ENCODE measurements around the gene DAAM1.

Gene DAAM1

DNA sequence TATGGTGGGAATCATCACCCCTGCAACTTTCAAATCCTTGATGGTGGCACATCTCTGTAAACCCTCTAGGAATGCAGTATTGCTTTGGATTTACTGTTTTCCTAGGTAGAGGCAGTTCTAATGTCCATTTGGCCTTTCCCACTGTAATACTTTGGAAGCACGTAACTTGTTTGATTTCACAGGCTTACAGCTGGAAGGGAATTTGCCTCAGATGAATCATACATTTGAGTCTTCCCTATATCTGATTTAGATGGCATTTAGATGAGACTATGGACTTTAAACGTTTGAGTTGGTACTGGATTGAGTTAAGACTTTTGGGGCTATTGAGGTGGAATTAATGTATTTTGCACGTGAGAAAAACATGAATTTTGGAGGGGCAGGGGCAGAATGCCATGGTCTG lies 35.9 kb downstream of the DAAM1 start:
- ATAC-seq = no peak

GRCh38 chr14:59225281-59225680 lies 36.8 kb downstream of the DAAM1 start:
- no peak for ATAC-seq

DNA sequence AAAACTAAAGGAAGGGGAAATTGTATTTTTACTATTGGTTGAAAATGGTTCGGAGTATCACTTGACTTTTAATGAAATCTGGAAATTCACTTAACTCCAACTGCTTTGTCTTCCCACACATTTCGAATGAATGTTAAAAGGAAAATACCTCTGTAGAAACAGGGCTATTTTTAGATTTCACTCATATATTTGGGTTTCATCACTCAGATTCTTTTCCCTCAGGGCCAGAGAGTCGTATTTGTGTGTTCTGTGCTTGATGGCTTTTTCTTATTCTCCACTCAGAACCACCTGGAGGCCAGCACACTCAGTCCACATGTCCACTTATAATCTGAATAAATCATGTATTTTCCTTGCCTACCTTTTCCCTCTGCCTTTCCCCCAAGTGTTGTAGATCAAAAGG lies 40.0 kb downstream of the DAAM1 start:
- ATAC-seq = no peak

GRCh38 chr14:59229653-59230406 lies 41.4 kb downstream of the DAAM1 start:
- no peak for ATAC-seq

DNA sequence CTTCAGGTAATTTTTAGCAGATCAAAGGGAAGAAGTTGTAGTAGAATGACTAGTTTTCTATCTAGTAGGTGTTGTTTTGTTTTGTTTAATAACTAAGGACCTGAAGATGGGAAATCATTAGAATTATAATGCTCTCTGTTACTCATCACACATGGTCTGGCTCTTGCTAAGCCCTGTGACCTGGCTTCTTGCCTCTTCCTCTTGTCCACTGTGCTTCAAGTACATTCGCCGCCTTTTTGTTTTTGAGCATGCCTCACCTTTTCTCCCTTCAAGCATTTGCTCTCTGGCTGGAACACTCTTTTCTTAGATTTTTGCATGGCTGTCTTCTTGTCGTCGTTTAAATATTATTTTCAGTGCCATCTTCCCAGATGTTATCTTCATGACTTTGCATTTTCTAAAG lies 47.7 kb downstream of the DAAM1 start:
- ATAC-seq = no peak

DNA sequence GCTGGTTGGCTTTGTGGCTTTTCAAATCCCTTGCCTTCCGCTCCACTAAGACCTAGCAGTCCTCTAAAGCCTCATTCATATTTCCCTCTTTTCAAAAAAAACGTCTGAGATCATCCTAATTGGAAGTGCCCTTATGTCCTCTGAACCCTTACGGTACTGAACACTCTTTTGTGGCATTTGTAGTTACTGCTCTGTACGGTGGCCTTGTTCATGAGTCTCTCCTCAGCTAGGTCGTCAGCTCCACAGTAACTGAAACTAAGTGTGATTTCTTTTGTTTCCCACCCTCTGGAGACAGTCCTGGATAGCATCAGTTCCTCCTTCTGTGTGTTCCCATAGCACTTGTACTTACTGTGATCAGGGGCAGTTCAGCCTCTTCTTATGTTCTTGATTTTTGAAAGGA lies 49.7 kb downstream of the DAAM1 start:
- no peak for ATAC-seq

DNA sequence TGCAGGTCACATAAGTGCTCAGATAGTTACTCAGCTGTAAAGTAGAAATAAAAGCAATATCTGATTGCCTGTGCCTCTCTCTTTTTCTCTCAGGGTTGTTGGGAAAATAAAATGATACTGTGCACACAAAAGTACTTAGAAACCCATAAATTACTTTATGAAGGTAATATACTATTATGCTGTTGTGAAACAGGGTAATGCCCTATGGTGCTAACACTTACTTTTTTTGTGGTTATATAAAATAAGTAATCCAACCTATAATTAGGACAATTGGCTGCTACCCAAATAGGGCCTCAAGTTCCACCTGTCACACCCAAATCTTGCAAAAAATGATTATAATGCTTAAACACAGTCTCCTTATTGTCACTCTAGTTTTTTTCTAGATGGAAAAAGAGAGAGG lies 50.6 kb downstream of the DAAM1 start:
- ATAC-seq = no peak

DNA sequence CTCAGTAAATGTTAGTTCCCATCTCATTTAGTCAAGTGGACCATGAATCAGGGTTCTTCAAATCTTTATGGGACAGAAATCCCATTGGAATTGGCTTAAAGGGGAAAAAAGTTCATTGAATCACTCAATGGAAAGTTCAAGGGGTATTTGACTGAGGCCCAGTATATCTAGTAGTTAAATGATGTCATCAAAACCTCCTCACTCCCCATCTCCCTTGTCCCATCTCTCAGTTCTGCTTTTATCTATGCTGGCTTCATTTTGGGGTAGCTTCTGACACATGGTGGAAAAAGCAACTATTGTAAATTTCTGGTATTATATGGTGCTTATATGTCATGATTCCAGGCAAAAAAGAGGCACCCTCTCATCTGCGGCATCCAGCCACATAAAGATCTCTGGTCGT lies 51.9 kb downstream of the DAAM1 start:
- no peak for ATAC-seq

GRCh38 chr14:59241121-59241520 lies 52.7 kb downstream of the DAAM1 start:
- no peak for ATAC-seq

DNA sequence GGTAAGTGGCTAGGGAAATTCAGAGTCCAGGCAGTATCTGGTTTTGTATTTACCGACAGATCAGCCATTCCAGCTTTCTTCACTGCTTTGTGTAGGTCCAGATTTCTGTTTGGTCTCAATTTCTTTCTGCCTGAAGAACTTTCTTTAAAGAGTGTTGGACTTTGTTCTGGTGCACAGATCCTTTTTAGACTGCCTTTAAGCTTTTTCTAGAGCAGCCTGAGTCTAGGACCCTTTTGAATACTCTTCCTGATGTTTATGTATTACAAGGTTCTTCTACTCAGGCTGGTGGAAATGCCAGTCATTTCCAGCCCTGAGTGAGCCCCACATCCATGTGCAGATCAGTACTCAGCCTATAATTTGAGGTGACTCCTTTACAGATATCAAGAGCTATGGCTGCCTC lies 54.7 kb downstream of the DAAM1 start:
- no peak for ATAC-seq

DNA sequence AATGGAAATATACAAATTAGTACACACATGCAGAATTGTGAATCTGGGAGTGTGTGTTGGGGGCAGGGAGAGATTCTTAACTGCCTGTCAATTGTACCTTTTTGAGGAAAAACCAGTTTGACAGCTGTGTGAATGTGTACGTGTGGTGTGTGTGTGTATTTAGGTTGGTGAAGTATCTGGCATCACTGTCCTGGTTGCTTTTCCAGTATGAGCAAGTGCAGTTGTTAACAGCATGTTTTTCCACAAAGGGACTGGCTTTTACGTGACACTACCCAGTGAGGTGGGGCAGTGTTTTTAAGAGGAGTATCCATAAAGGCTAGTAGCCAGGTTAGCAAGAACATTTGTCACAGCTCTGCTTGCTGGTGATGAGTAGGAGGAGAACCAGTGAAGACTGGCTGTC lies 56.1 kb downstream of the DAAM1 start:
- ATAC-seq = no peak

DNA sequence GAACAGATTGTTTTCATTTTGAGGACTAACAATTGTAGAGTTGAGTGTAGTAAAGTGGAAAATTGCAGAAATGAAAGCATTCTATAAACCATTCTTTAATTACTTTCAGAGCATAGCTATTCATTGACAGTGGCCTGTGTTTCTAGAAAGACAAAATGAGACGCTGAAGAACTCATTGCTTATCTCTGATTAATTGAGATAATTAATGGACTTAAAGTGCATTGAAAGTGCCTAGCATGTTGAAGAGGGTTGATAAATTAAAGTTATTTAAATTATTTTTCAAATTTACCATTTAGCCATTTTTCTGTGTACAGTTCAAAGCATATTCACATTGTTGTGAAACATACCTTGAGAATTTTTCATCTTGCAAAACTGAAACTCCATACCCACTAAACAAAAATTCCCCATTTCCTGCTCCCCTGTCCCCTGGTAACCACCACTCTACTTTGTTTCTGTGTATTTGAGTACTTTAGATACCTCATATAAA lies 57.4 kb downstream of the DAAM1 start:
- ATAC-seq = no peak

DNA sequence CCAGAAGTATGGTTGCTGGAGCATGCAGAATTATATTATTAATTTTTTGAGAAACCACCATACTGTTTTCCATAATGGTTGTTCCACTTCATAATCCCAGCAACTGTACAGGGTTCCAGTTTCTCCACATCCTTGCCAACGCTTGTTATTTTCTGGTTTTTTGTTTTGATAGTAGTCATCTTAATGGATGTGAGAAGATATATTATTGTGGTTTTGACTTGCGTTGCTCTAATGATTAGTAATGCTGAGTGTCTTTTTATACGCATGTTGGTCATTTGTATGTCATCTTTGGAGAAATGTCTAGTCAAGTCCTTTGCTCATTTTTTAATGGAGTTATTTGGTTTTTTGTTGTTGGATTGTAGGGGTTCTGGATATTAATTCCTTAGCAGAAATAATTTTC lies 58.1 kb downstream of the DAAM1 start:
- ATAC-seq = no peak

- no peak for ATAC-seq
Measured at GRCh38 chr14:59247801-59248584, 59.5 kb downstream of the DAAM1 start.

DNA sequence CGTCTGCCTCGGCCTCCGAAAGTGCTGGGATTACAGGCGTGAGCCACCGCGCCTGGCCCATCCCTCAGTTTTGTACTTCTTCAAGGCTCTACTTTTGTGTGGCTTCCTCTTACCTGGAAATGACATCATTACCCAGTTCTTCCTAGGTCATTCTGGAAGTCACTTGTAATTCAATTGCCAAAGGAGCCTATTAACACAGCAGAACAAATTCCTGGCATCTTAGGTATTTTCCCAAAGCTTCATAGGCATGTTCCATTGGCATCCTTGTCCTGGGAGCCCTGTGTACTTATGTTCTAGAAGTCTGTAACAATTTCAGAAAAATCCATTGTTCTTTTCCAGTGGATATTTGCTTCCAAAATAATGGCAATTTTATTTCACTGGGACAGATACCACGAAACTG lies 60.6 kb downstream of the DAAM1 start:
- ATAC-seq = no peak

DNA sequence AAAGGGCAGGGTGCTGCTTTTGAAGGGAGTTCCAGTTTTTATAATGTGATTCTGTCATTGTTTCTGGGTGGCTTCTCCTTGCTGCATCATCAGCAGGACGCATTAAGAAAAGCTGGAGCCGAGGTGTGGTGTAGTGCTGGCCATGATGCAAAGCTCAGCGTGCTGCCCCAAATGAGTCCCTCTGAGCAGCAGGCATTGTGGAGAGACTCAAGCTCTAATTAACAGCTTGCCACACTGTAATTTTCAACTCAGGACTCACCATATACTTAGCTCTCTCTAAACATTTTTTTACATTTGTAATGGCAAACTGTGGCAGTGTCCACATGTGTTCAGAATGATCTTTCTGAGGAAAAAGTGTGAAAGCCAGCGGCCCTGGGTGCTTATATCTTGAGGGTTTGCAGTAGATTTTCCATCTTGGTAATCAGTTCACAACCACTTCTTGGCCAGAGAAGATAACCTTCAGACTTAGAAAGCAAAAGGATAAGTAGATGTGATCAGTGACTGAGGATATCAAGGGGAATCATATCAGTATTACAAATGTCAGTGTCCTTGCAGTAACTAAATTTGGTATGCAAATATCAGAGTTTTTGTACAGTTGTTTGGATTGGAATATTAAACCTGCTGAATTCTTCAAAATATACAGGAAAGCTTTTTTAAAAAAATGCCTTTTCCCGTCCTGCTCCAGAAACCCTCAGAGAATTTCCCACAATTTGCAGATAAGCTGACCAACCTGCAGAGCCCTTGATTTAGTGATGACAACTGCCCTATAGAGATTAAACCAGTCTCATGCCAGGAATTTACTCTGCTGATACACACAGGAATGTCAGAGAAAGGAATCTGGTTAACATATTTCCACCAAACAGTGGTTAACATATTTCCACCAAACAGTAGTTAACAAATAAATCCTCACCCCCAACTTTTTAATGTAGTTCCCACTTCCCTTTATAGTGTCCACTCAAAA lies 63.6 kb downstream of the DAAM1 start:
- no peak for ATAC-seq

DNA sequence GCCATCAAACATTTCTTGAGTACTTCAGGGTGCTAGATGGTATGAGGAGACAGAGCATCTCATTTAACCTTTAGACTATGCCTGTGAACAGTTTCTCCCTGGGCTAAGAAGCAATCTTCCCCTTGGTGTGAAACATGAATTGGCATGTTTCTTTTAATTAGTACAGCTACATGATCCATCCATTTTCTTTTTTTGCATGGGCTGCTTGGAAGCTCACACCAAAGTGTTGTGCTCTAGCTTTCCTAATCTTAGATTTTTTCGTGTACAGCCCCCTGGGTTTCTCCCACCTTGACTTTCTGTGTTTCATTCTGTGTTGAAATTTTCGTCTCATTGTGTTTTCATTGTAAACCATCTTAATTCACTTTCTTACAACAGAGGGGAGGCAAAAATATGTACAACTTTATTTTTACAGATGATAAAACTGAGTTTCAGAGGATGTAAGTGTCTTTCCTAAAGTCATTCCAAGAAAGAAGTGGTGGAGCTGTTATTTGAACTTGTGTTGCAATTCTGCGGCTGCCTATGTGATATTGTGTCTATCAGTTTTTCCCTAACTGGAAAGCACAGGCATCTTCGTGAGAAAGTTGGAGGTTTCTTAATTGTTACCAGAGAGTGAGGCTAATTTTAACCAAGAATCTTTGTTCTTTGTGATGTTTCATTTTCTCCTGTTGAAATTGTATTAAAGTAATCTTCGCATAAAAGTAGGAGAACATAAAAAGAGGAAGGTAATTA lies 64.5 kb downstream of the DAAM1 start:
- ATAC-seq = no peak

DNA sequence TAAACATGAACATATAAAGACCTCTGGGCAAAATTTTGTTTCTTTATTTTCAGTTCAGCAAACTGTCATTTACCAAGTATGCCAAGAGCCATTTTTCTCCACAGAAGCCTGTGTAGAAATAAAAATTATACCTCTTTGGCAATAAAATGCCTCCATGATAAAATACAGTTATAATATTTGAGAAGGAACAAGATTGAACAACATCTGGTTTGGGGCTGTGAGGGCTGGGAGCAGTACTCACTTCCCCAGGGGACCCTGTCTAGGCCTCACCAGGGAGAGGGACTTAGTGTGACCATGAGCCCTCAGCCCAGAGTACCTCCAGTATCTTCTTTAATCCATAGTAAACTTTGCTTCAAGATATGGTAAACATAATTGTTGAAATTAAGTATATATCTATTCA lies 65.1 kb downstream of the DAAM1 start:
- no peak for ATAC-seq

- no peak for ATAC-seq
Measured at GRCh38 chr14:59254146-59254910, 65.9 kb downstream of the DAAM1 start.

GRCh38 chr14:59254911-59255545 lies 66.6 kb downstream of the DAAM1 start:
- no peak for ATAC-seq

GRCh38 chr14:59256331-59256730 lies 67.9 kb downstream of the DAAM1 start:
- no peak for ATAC-seq

Measured in activated CD4-positive, CD25-positive, alpha-beta regulatory T cell treated with anti-CD3 and anti-CD28 coated beads, Interleukin-2, amount 50 U/mL, for 24 hours (primary cell).